ENCODE results near the gene ANKRD23.

The ANKRD23 gene

GRCh38 chr2:96802721-96803120 is 41.1 kb downstream of the ANKRD23 start:
- no peaks in the 10 kb centered on the region for H3K9me2 ChIP-seq (replicated peaks; ENCODE audit: insufficient read depth, low read length)
- TF ChIP-seq EZH2 (optimal IDR thresholded peaks at IDR 0.05; ENCODE audit: low read depth, low read length): no peak
- TF ChIP-seq EZH2phosphoT487 (IDR thresholded peaks at IDR 0.05; ENCODE audit: low read length): no peak
- TF ChIP-seq, protein P1, sequence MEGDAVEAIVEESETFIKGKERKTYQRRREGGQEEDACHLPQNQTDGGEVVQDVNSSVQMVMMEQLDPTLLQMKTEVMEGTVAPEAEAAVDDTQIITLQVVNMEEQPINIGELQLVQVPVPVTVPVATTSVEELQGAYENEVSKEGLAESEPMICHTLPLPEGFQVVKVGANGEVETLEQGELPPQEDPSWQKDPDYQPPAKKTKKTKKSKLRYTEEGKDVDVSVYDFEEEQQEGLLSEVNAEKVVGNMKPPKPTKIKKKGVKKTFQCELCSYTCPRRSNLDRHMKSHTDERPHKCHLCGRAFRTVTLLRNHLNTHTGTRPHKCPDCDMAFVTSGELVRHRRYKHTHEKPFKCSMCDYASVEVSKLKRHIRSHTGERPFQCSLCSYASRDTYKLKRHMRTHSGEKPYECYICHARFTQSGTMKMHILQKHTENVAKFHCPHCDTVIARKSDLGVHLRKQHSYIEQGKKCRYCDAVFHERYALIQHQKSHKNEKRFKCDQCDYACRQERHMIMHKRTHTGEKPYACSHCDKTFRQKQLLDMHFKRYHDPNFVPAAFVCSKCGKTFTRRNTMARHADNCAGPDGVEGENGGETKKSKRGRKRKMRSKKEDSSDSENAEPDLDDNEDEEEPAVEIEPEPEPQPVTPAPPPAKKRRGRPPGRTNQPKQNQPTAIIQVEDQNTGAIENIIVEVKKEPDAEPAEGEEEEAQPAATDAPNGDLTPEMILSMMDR (IDR thresholded peaks at IDR 0.05; ENCODE audit: low read length): no peak
- no peaks in the 10 kb centered on the region for H3K79me2 ChIP-seq (ENCODE audit: low read length)
- H3K36me3 ChIP-seq (replicated peaks; ENCODE audit: insufficient read depth, low read length): no peaks in the 10 kb centered on the region
- no peaks in the 10 kb centered on the region for H4K20me1 ChIP-seq (ENCODE audit: insufficient read depth, low read length)
- no peaks in the 10 kb centered on the region for H3K27me3 ChIP-seq (replicated peaks; ENCODE audit: insufficient read depth, low read length)
- no peaks in the 10 kb centered on the region for H3K4me1 ChIP-seq (ENCODE audit: low read length)
- no peak overlapping the region for H2AFZ ChIP-seq (ENCODE audit: low read length)
- no peak for DNase-seq
- H3F3A ChIP-seq (ENCODE audit: insufficient read depth, low read length): no peaks in the 10 kb centered on the region
- no peaks in the 10 kb centered on the region for H3K9me3 ChIP-seq (replicated peaks; ENCODE audit: insufficient read depth, low read length)
- no peak overlapping the region for H3K9ac ChIP-seq (ENCODE audit: low read length)
- H3K4me3 ChIP-seq (ENCODE audit: low read length): no peak overlapping the region
- H3K27ac ChIP-seq (ENCODE audit: low read length): no peak overlapping the region
- H3K4me2 ChIP-seq (ENCODE audit: low read depth, low read length): no peak overlapping the region

DNA sequence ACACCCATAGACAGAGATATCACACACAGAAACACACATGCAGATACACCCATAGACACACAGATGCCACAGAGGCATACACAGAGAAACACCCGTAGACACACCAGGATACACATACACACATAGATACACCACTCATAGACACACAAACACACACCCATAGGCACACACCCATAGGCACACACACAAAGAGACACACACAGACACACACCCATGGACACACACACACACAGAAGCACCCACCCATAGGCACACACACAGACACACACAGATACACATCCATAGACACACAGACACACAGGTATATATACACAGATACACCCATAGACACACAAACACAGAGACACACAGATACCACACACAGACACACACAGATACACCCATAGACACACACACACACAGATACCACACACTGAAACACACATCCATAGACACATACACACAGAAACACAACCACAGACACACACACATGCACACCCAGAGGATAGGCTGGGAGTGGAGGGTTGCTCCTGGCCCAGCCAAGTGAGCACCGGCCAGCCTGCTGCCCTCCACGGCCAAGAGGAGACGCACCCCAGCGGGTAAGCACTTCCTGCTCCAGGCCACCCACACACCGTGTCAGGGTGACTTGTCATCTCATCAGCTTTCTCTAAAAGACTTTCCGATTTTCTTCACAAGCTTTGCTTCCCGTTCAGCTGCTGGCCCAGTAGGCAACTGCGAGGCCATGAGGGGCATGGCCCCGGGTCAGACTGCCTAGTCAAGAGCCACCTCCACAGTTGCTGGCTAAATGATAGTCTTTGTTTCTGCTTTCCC is 41.8 kb downstream of the ANKRD23 start:
- Histone ChIP-seq H3K9me2 (replicated peaks; ENCODE audit: insufficient read depth, low read length) (no peaks in the 10 kb centered on the region), H4K20me1 (ENCODE audit: insufficient read depth, low read length) (no peaks in the 10 kb centered on the region), H3K27ac (ENCODE audit: low read length) (no peak overlapping the region), H3K36me3 (replicated peaks; ENCODE audit: insufficient read depth, low read length) (no peaks in the 10 kb centered on the region), H3K9ac (ENCODE audit: low read length) (no peak overlapping the region), H3F3A (ENCODE audit: insufficient read depth, low read length) (no peaks in the 10 kb centered on the region), H3K4me1 (ENCODE audit: low read length) (no peaks in the 10 kb centered on the region), H3K4me3 (ENCODE audit: low read length) (no peak overlapping the region), H3K27me3 (replicated peaks; ENCODE audit: insufficient read depth, low read length) (no peaks in the 10 kb centered on the region), H3K79me2 (ENCODE audit: low read length) (no peaks in the 10 kb centered on the region), H2AFZ (ENCODE audit: low read length) (no peak overlapping the region), H3K9me3 (replicated peaks; ENCODE audit: insufficient read depth, low read length) (no peaks in the 10 kb centered on the region), H3K4me2 (ENCODE audit: low read depth, low read length) (no peak overlapping the region)
- no peak for DNase-seq
- TF ChIP-seq EZH2 (optimal IDR thresholded peaks at IDR 0.05; ENCODE audit: low read depth, low read length): no peak
- no peak for TF ChIP-seq EZH2phosphoT487 (IDR thresholded peaks at IDR 0.05; ENCODE audit: low read length)
- TF ChIP-seq, protein P1 (IDR thresholded peaks at IDR 0.05; ENCODE audit: low read length): no peak

DNA sequence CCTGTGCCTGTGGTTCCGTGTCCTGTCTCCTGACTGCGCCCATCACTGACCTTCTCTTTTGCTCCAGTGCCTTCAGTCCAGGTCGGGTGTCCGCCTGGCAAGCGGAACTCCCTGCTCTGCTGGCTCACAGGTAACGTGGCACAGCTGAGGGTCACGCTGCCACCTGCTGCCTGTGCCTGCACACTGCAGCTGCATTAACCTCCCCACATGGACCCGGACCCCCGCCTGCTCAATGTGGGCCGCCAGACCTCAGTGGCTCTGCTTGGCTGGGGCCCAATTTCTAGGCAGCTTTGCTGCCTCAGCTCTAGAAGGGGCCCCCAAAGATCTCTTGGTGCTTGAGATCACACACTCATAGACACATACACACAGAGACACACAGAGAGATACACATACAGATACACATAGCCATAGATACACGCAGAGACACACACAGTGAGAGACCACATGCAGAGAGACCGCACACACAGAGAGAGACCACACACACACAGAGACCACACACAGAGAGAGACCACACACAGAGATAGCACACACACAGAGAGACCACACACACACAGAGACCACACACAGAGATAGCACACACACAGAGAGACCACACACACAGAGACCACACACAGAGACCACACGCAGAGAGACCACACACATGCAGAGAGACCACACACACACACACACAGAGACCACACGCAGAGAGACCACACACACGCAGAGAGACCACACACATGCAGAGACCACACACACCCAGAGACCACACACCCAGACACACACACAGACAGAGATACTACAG is 42.6 kb downstream of the ANKRD23 start:
- no peaks in the 10 kb centered on the region for H3K27me3 ChIP-seq (replicated peaks; ENCODE audit: insufficient read depth, low read length)
- no peaks in the 10 kb centered on the region for H3K9me2 ChIP-seq (replicated peaks; ENCODE audit: insufficient read depth, low read length)
- H3K9ac ChIP-seq (ENCODE audit: low read length): no peak overlapping the region
- H3K9me3 ChIP-seq (replicated peaks; ENCODE audit: insufficient read depth, low read length): no peaks in the 10 kb centered on the region
- H3F3A ChIP-seq (ENCODE audit: insufficient read depth, low read length): no peaks in the 10 kb centered on the region
- no peak overlapping the region for H3K27ac ChIP-seq (ENCODE audit: low read length)
- no peak for DNase-seq
- no peak overlapping the region for H3K4me2 ChIP-seq (ENCODE audit: low read depth, low read length)
- H4K20me1 ChIP-seq (ENCODE audit: insufficient read depth, low read length): no peaks in the 10 kb centered on the region
- no peak overlapping the region for H3K4me3 ChIP-seq (ENCODE audit: low read length)
- H3K4me1 ChIP-seq (ENCODE audit: low read length): no peaks in the 10 kb centered on the region
- TF ChIP-seq, protein P1 (IDR thresholded peaks at IDR 0.05; ENCODE audit: low read length): peak; percentile 77
- TF ChIP-seq EZH2phosphoT487 (IDR thresholded peaks at IDR 0.05; ENCODE audit: low read length): no peak
- no peak overlapping the region for H2AFZ ChIP-seq (ENCODE audit: low read length)
- no peaks in the 10 kb centered on the region for H3K36me3 ChIP-seq (replicated peaks; ENCODE audit: insufficient read depth, low read length)
- no peaks in the 10 kb centered on the region for H3K79me2 ChIP-seq (ENCODE audit: low read length)
